Measurements from ENCODE around the gene CDH22. TPM values are rescaled to one million over a fixed set of nuclear protein-coding genes. Genes with fewer than 3 reads are reported as not detected.
A peak's percentile ranks its signal among the peaks of the same experiment; 100 is the strongest.

The CDH22 gene
- total RNA-seq, 2 donors from 2014 or later = 0.22 to 0.77 TPM

GRCh38 chr20:46129955-46130481, 178.3 kb downstream of the CDH22 start:
- Mint-ChIP-seq H3K4me1 (no peaks in the 10 kb centered on the region), H3K4me3 (no peak overlapping the region)
- DNase-seq = no peak

DNA sequence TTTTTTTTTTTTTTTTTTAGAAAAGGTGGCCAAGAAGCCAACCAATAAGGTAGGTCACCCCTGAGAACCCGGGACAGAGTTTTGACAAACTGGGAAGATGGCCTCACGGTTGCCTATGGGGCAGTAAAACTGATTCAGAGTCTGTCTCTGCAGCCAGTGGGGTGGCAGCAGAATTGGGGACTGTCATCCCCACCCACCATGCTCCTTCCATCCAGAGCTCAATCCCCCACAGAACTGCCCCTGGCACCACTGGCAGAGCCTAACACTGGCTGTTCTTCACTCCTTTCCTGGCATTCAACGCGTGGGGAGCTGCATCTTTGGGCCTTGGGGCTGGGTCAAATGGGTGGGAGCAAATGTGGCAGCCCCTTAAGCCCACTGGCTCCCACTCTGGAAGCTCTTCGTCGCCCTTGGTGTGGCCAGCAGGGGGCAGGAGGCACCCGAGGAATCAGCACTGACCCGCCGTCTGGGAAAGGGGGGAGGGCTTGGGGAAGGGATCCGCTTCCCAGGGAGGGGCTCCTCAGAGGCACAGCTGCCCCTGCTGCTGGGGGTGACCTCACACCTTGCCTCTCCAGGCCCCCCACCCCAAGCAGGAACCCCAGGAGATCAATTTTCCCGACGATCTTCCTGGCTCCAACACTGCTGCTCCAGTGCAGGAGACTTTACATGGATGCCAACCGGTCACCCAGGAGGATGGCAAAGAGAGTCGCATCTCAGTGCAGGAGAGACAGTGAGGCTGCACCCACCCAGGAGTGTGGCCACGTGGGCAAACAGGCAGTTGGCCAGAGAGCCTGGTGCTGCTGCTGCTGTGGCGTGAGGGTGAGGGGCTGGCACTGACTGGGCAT, 179.8 kb downstream of the CDH22 start:
- Histone ChIP-seq H3K27ac (ENCODE audit: low read depth, low read length) (no peak overlapping the region), H3K36me3 (ENCODE audit: control insufficient read depth, insufficient read depth, low read length) (no peaks in the 10 kb centered on the region), H3K9ac (ENCODE audit: extremely low read depth, low read length, poor library complexity, severe bottlenecking) (no peak overlapping the region), H3K4me3 (ENCODE audit: low read length) (no peak overlapping the region), H3K9me3 (ENCODE audit: control insufficient read depth, low read length) (no peaks in the 10 kb centered on the region), H3K4me1 (ENCODE audit: control insufficient read depth, insufficient read depth, low read length) (no peaks in the 10 kb centered on the region), H3K27me3 (ENCODE audit: control insufficient read depth, insufficient read depth, low read length, poor library complexity, severe bottlenecking) (peaks cover 39% of the 10 kb centered on the region)
- peak; percentile 86 for DNase-seq
- no peak overlapping the region for H3K4me3 Mint-ChIP-seq
- H3K27ac Mint-ChIP-seq = no peak overlapping the region
- H3K36me3 Mint-ChIP-seq (ENCODE audit: low read depth) = peaks cover 4% of the 10 kb centered on the region
- WGBS, 2 experiments (ENCODE audit: insufficient coverage in 1 of 2, insufficient read length in 1 of 2) = 45 to 78% methylated on average over 4 to 15 of the region's 16 CpGs
- no peaks in the 10 kb centered on the region for H3K9me3 Mint-ChIP-seq
- H3K27me3 Mint-ChIP-seq (ENCODE audit: insufficient read depth) = peaks cover 36% of the 10 kb centered on the region
- TF ChIP-seq CTCF (conservative IDR thresholded peaks at IDR 0.05) = peak; percentile 89
- H3K4me1 Mint-ChIP-seq = no peaks in the 10 kb centered on the region

More at GRCh38 chr20:46129955-46130481, 178.3 kb downstream of the CDH22 start:
- H3K4me1 ChIP-seq (ENCODE audit: control insufficient read depth, insufficient read depth, low read length) = no peaks in the 10 kb centered on the region
- Mint-ChIP-seq H3K27me3 (ENCODE audit: insufficient read depth) (peaks cover 37% of the 10 kb centered on the region), H3K36me3 (ENCODE audit: low read depth) (peaks cover 4% of the 10 kb centered on the region), H3K9me3 (no peaks in the 10 kb centered on the region), H3K27ac (no peak overlapping the region)
- H3K9me3 ChIP-seq (ENCODE audit: control insufficient read depth, low read length) = no peaks in the 10 kb centered on the region
- H3K27ac ChIP-seq (ENCODE audit: low read depth, low read length) = no peak overlapping the region
- WGBS, 2 experiments (ENCODE audit: insufficient coverage in 1 of 2, insufficient read length in 1 of 2) = 0 to 48% methylated on average over 1 to 5 of the region's 5 CpGs
- peak; percentile 19 for TF ChIP-seq CTCF (conservative IDR thresholded peaks at IDR 0.05)
- H3K27me3 ChIP-seq (ENCODE audit: control insufficient read depth, insufficient read depth, low read length, poor library complexity, severe bottlenecking) = peaks cover 39% of the 10 kb centered on the region
- no peaks in the 10 kb centered on the region for H3K36me3 ChIP-seq (ENCODE audit: control insufficient read depth, insufficient read depth, low read length)
- no peak overlapping the region for H3K9ac ChIP-seq (ENCODE audit: extremely low read depth, low read length, poor library complexity, severe bottlenecking)
- no peak overlapping the region for H3K4me3 ChIP-seq (ENCODE audit: low read length)

- Mint-ChIP-seq H3K4me1 (no peaks in the 10 kb centered on the region), H3K27ac (no peak overlapping the region), H3K36me3 (ENCODE audit: low read depth) (peaks cover 4% of the 10 kb centered on the region), H3K27me3 (ENCODE audit: insufficient read depth) (peaks cover 30% of the 10 kb centered on the region), H3K4me3 (no peak overlapping the region), H3K9me3 (no peaks in the 10 kb centered on the region)
- TF ChIP-seq CTCF (conservative IDR thresholded peaks at IDR 0.05) = no peak
- Histone ChIP-seq H3K4me3 (ENCODE audit: low read length) (no peak overlapping the region), H3K4me1 (ENCODE audit: control insufficient read depth, insufficient read depth, low read length) (no peaks in the 10 kb centered on the region), H3K9me3 (ENCODE audit: control insufficient read depth, low read length) (no peaks in the 10 kb centered on the region), H3K27me3 (ENCODE audit: control insufficient read depth, insufficient read depth, low read length, poor library complexity, severe bottlenecking) (peaks cover 38% of the 10 kb centered on the region), H3K36me3 (ENCODE audit: control insufficient read depth, insufficient read depth, low read length) (no peaks in the 10 kb centered on the region), H3K9ac (ENCODE audit: extremely low read depth, low read length, poor library complexity, severe bottlenecking) (no peak overlapping the region), H3K27ac (ENCODE audit: low read depth, low read length) (no peak overlapping the region)
- 84 to 93% methylated on average over 10 to 11 of the region's 11 CpGs for WGBS, 2 experiments (ENCODE audit: insufficient coverage in 1 of 2, insufficient read length in 1 of 2)
- no peak for DNase-seq
Measured at GRCh38 chr20:46127396-46128010, 180.8 kb downstream of the CDH22 start.
